Pancreas (tissue), 10 donors: Measurements from ENCODE around the gene ID4. TPM values are rescaled to one million over a fixed set of nuclear protein-coding genes. Genes with fewer than 3 reads are reported as not detected.

Experiments
- ATAC-seq, 4 donors: fragments of 200-7000 bp; cut with Tn5 transposase; one replicate each; pipeline versions ENCODE4 v1.8.0 to v1.9.1; 2020; ENCODE audit warnings: mild to moderate bottlenecking in 4 of 4, moderate library complexity in 4 of 4
- DNase-seq, 6 donors: peaks; one replicate each; pipeline ENCODE4 v3.0.0-alpha.2; 2020
- FAIRE-seq: peaks from 2 replicates; lab custom pipeline; 2012; peaks lifted over from hg19 to GRCh38; lab: Jason Lieb, UNC
- H3K27ac ChIP-seq, 4 donors: fragments of 200-600 bp; sonication (generic); 1 replicate in 3 of 4; 2 replicates in 1 of 4; pipeline versions ENCODE4 v1.5.0 to v1.8.0; 2020
- H3K27me3 ChIP-seq, 4 donors: fragments of 200-600 bp; one replicate each; pipeline ENCODE4 v1.8.0; 2021
- H3K36me3 ChIP-seq, 3 donors: fragments of 200-600 bp; sonication (generic) in 1 of 3; one replicate each; pipeline versions ENCODE4 v1.5.0 to v1.8.0; 2020 to 2021
- H3K4me1 ChIP-seq, 3 donors: fragments of 200-600 bp; one replicate each; pipeline ENCODE4 v1.8.0; 2021
- H3K4me3 ChIP-seq, 4 donors: fragments of 200-600 bp; sonication (generic) in 2 of 4; one replicate each; pipeline versions ENCODE4 v1.5.0 to v1.8.0; 2020 to 2021
- H3K9me3 ChIP-seq, 4 donors: fragments of 200-600 bp; one replicate each; pipeline ENCODE4 v1.8.0; 2021
- CTCF ChIP-seq, 4 donors: fragments of 200-600 bp; sonication (generic) in 3 of 4; IDR thresholded peaks; one replicate each; pipeline versions ENCODE4 v1.5.0 to v1.8.0; 2021; ENCODE audit warnings: antibody characterized with exemption in 4 of 4
- WGBS, 2 donors: extraction: QIAGEN DNeasy Blood & Tissue Kit; methylation state at CpG; one replicate each; pipeline ENCODE4 v1.1.7; 2013; 5-methylcytosine and 5-hydroxymethylcytosine counted together
- intact Hi-C, 3 donors: fragments of 100-400 bp; cut with DNase I; formaldehyde crosslinking; loops; one replicate each; pipeline versions ENCODE4 v1.11.1 to v1.14.2; 2022
- polyA plus RNA-seq, 2 donors: library from polyadenylated mRNA; stranded (reverse); fragments of 200-250 nt; gene quantifications; one replicate each; pipeline ENCODE4 v1.2.3, GENCODE V29; 2013
- total RNA-seq, 6 donors: library from RNA; stranded (reverse); fragmentation: NEBNext Ultra II Directional in 4 of 6; extraction: Animal tissue kit (Norgen Biotek cat#: 25700) in 4 of 6; gene quantifications; one replicate each; pipeline versions ENCODE4 v1.2.1 to v1.2.4, GENCODE V29; 2021 to 2023
- donor health status: healthy with polysubstance abuse.
- donor health status: DM: no; HTN: no; CAD: no; lungs with moderate emphysema.
- donor health status: DM: no; HTN: no; CAD: no.
- donor health status: control.
- donor health status: control.
- donor health status: Bipolar disorder and iron deficiency.
- donor health status: DM: yes; HTN: yes; CAD: no.
- donor health status: DM: no; HTN: no; CAD: no.
- donor health status: DM: no; HTN: no; CAD: no.
- donor health status: DM: yes; HTN: yes; CAD: no.

The ID4 gene
- 10 to 100 TPM; 11.8 to 23.0 (median 18.6) TPM for total RNA-seq
- polyA plus RNA-seq = 10 to 100 TPM; 12.4 to 15.7 TPM

GRCh38 chr6:19836799-19837510 is at the start of gene ID4:
ID4 (plus strand) TSS chr6:19837370; CDS start chr6:19837755, 385 bp downstream.
- peak; percentile 82 to 87 (median 84) for ATAC-seq
- H3K9me3 ChIP-seq = no peaks in the 10 kb centered on the region
- WGBS, 2 donors = 1 to 4% methylated on average over 55 to 71 of the region's 71 CpGs
- DNase-seq = peak; percentile 92 to 96 (median 94)
- H3K27me3 ChIP-seq = peaks cover 0 to 6% (median 0%) of the 10 kb centered on the region in 4 donors
- peak within 1 kb of the TSS; percentile 64 to 85 (median 72) for H3K27ac ChIP-seq
- H3K36me3 ChIP-seq = no peaks in the 10 kb centered on the region
- no peak for FAIRE-seq
- intact Hi-C loops = no loop called here
- H3K4me1 ChIP-seq = peaks cover 0 to 3% (median 0%) of the 10 kb centered on the region in 3 donors
- peak within 1 kb of the TSS; percentile 46 to 72 (median 60) for H3K4me3 ChIP-seq
- no peak for TF ChIP-seq CTCF (IDR thresholded peaks at IDR 0.05)

- FAIRE-seq = no peak
- Histone ChIP-seq H3K27ac (no peak overlapping the region), H3K4me3 (no peak overlapping the region), H3K4me1 (no peaks in the 10 kb centered on the region), H3K36me3 (no peaks in the 10 kb centered on the region), H3K27me3 (no peaks in the 10 kb centered on the region), H3K9me3 (no peaks in the 10 kb centered on the region)
- no peak for ATAC-seq
- WGBS, 2 donors = 86 to 92% methylated on average over 1 of the region's 1 CpG
- no peak for DNase-seq
- TF ChIP-seq CTCF (IDR thresholded peaks at IDR 0.05) = no peak
- intact Hi-C loops = no loop called here
These were observed 48.5 kb upstream of the ID4 start for GRCh38 chr6:19788686-19789085.

- Histone ChIP-seq H3K9me3 (no peaks in the 10 kb centered on the region), H3K4me3 (no peak overlapping the region), H3K4me1 (no peaks in the 10 kb centered on the region), H3K27me3 (no peaks in the 10 kb centered on the region), H3K36me3 (no peaks in the 10 kb centered on the region), H3K27ac (no peak overlapping the region)
- no peak for TF ChIP-seq CTCF (IDR thresholded peaks at IDR 0.05)
- FAIRE-seq = no peak
- ATAC-seq = no peak
- intact Hi-C loops = no loop called here
- 36 to 56% methylated on average over 6 of the region's 6 CpGs for WGBS, 2 donors
- DNase-seq = no peak
These were observed 47.9 kb upstream of the ID4 start for GRCh38 chr6:19789100-19789803.

- WGBS, 2 donors = 44 to 58% methylated on average over 2 of the region's 2 CpGs
- no peak for TF ChIP-seq CTCF (IDR thresholded peaks at IDR 0.05)
- Histone ChIP-seq H3K27me3 (no peaks in the 10 kb centered on the region), H3K9me3 (no peaks in the 10 kb centered on the region), H3K4me3 (no peak overlapping the region), H3K4me1 (no peaks in the 10 kb centered on the region), H3K36me3 (no peaks in the 10 kb centered on the region), H3K27ac (no peak overlapping the region)
- intact Hi-C loops = no loop called here
- ATAC-seq = no peak
- FAIRE-seq = peak; percentile 72
- DNase-seq = no peak
These were observed 45.9 kb upstream of the ID4 start for GRCh38 chr6:19791267-19791666.

GRCh38 chr6:19795211-19795610 is 42.0 kb upstream of the ID4 start:
- H3K4me1 ChIP-seq = no peaks in the 10 kb centered on the region
- DNase-seq (no peak), FAIRE-seq (no peak), ATAC-seq (no peak)
- intact Hi-C loops = no loop called here
- no peak overlapping the region for H3K4me3 ChIP-seq
- peaks cover 0 to 3% (median 0%) of the 10 kb centered on the region in 4 donors for H3K9me3 ChIP-seq
- H3K27me3 ChIP-seq = no peaks in the 10 kb centered on the region
- TF ChIP-seq CTCF (IDR thresholded peaks at IDR 0.05) = no peak
- no peaks in the 10 kb centered on the region for H3K36me3 ChIP-seq
- no peak overlapping the region for H3K27ac ChIP-seq
